Mesodermal cell (in vitro differentiated cells): ENCODE measurements around the gene CTXND1.

ENCODE experiments used
- H3K27ac ChIP-seq: 2 replicates; pipeline ENCODE4 v1.7.0; 2013; ENCODE audit warnings: mild to moderate bottlenecking, low read depth, low read length, moderate library complexity; ENCODE audit not compliant: severe bottlenecking
- H3K36me3 ChIP-seq: 2 replicates; pipeline ENCODE4 v1.7.1; 2013; ENCODE audit warnings: mild to moderate bottlenecking, low read length, moderate library complexity; ENCODE audit not compliant: control insufficient read depth, insufficient read depth
- H3K4me1 ChIP-seq: one replicate; pipeline ENCODE4 v1.7.1; 2013; ENCODE audit warnings: mild to moderate bottlenecking, low read length; ENCODE audit not compliant: insufficient read depth, control insufficient read depth, poor library complexity, severe bottlenecking
- H3K4me3 ChIP-seq: 2 replicates; pipeline ENCODE4 v1.7.0; 2013; ENCODE audit warnings: low read length, control low read depth, mild to moderate bottlenecking; ENCODE audit not compliant: insufficient read depth, poor library complexity, severe bottlenecking; ENCODE audit errors: extremely low read depth
- H3K9me3 ChIP-seq: 2 replicates; pipeline ENCODE4 v1.7.1; 2013; ENCODE audit warnings: mild to moderate bottlenecking, low read length, moderate library complexity; ENCODE audit not compliant: control insufficient read depth
- WGBS, 2 experiments: methylation state at CpG; one replicate each; pipeline ENCODE4 v1.1.5; 2013; ENCODE audit warnings: missing lambda C conversion rate in 2 of 2; ENCODE audit not compliant: insufficient coverage in 2 of 2; 5-methylcytosine and 5-hydroxymethylcytosine counted together

Gene CTXND1

GRCh38 chr15:80194914-80195313, 57.1 kb downstream of the CTXND1 start:
- H3K4me1 ChIP-seq, result no peaks in the 10 kb centered on the region
- no peaks in the 10 kb centered on the region for H3K9me3 ChIP-seq
- H3K36me3 ChIP-seq, result no peaks in the 10 kb centered on the region
- no peak overlapping the region for H3K4me3 ChIP-seq
- 71 to 90% methylated on average over 1 of the region's 1 CpG for WGBS, 2 experiments
- no peak overlapping the region for H3K27ac ChIP-seq

GRCh38 chr15:80194186-80194585, 57.8 kb downstream of the CTXND1 start:
- Histone ChIP-seq H3K4me3 (no peak overlapping the region), H3K27ac (no peak overlapping the region), H3K9me3 (no peaks in the 10 kb centered on the region), H3K4me1 (no peaks in the 10 kb centered on the region), H3K36me3 (no peaks in the 10 kb centered on the region)
- 88 to 100% methylated on average over 1 of the region's 1 CpG for WGBS, 2 experiments

GRCh38 chr15:80191897-80192595, 60.0 kb downstream of the CTXND1 start:
- H3K27ac ChIP-seq, result no peak overlapping the region
- H3K4me1 ChIP-seq, result no peaks in the 10 kb centered on the region
- no peaks in the 10 kb centered on the region for H3K9me3 ChIP-seq
- 77% methylated on average over 3 of the region's 8 CpGs; no CpG with 5 or more reads in 1 of the 2 experiments for WGBS, 2 experiments
- peaks cover 6% of the 10 kb centered on the region for H3K36me3 ChIP-seq
- H3K4me3 ChIP-seq, result no peak overlapping the region

GRCh38 chr15:80191198-80191597, 60.8 kb downstream of the CTXND1 start:
- no CpG with 5 or more reads among the region's 2 CpGs for WGBS, 2 experiments
- no peaks in the 10 kb centered on the region for H3K9me3 ChIP-seq
- no peak overlapping the region for H3K27ac ChIP-seq
- no peak overlapping the region for H3K4me3 ChIP-seq
- H3K4me1 ChIP-seq, result no peaks in the 10 kb centered on the region
- H3K36me3 ChIP-seq, result peaks cover 14% of the 10 kb centered on the region

GRCh38 chr15:80188251-80188650, 63.8 kb downstream of the CTXND1 start:
- WGBS, 2 experiments, result 50 to 53% methylated on average over 1 to 2 of the region's 2 CpGs
- Histone ChIP-seq H3K4me3 (no peak overlapping the region), H3K36me3 (peaks cover 29% of the 10 kb centered on the region), H3K4me1 (no peaks in the 10 kb centered on the region), H3K27ac (no peak overlapping the region), H3K9me3 (no peaks in the 10 kb centered on the region)

- Histone ChIP-seq H3K36me3 (peaks cover 34% of the 10 kb centered on the region), H3K4me1 (no peaks in the 10 kb centered on the region), H3K4me3 (no peak overlapping the region), H3K9me3 (no peaks in the 10 kb centered on the region), H3K27ac (no peak overlapping the region)
- WGBS, 2 experiments, result 100% methylated on average over 1 of the region's 1 CpG; no CpG with 5 or more reads in 1 of the 2 experiments
These were observed 65.4 kb downstream of the CTXND1 start for GRCh38 chr15:80186597-80186996.

GRCh38 chr15:80186066-80186465, 65.9 kb downstream of the CTXND1 start:
- H3K4me1 ChIP-seq, result no peaks in the 10 kb centered on the region
- H3K27ac ChIP-seq, result no peak overlapping the region
- H3K36me3 ChIP-seq, result peaks cover 35% of the 10 kb centered on the region
- WGBS, 2 experiments, result 84 to 95% methylated on average over 4 to 6 of the region's 7 CpGs
- H3K4me3 ChIP-seq, result no peak overlapping the region
- no peaks in the 10 kb centered on the region for H3K9me3 ChIP-seq

- Histone ChIP-seq H3K4me3 (no peak overlapping the region), H3K36me3 (peaks cover 42% of the 10 kb centered on the region), H3K4me1 (no peaks in the 10 kb centered on the region), H3K9me3 (no peaks in the 10 kb centered on the region), H3K27ac (no peak overlapping the region)
- 96 to 100% methylated on average over 2 of the region's 2 CpGs for WGBS, 2 experiments
These were observed 66.9 kb downstream of the CTXND1 start for GRCh38 chr15:80185152-80185551.

GRCh38 chr15:80184554-80184953, 67.5 kb downstream of the CTXND1 start:
- H3K36me3 ChIP-seq, result peaks cover 42% of the 10 kb centered on the region
- no peaks in the 10 kb centered on the region for H3K4me1 ChIP-seq
- WGBS, 2 experiments, result 80 to 84% methylated on average over 6 to 7 of the region's 7 CpGs
- H3K4me3 ChIP-seq, result no peak overlapping the region
- H3K27ac ChIP-seq, result no peak overlapping the region
- H3K9me3 ChIP-seq, result no peaks in the 10 kb centered on the region

GRCh38 chr15:80183886-80184285, 68.1 kb downstream of the CTXND1 start:
- Histone ChIP-seq H3K4me1 (no peaks in the 10 kb centered on the region), H3K27ac (no peak overlapping the region), H3K4me3 (no peak overlapping the region), H3K9me3 (no peaks in the 10 kb centered on the region), H3K36me3 (peaks cover 42% of the 10 kb centered on the region)
- WGBS, 2 experiments, result 94% methylated on average over 4 to 5 of the region's 6 CpGs

- WGBS, 2 experiments, result 92 to 96% methylated on average over 9 to 10 of the region's 10 CpGs
- no peaks in the 10 kb centered on the region for H3K4me1 ChIP-seq
- no peak overlapping the region for H3K27ac ChIP-seq
These were observed 68.7 kb downstream of the CTXND1 start for GRCh38 chr15:80183306-80183705.

More at GRCh38 chr15:80183306-80183705, 68.7 kb downstream of the CTXND1 start:
- no peaks in the 10 kb centered on the region for H3K9me3 ChIP-seq
- H3K4me3 ChIP-seq, result no peak overlapping the region
- peaks cover 42% of the 10 kb centered on the region for H3K36me3 ChIP-seq
